Caco-2 (cell line): Measurements from ENCODE around the gene A2M. TPM values are rescaled to one million over a fixed set of nuclear protein-coding genes. Genes with fewer than 3 reads are reported as not detected.
"Not testable (repeated sequence)": the region's sequence is repeated elsewhere in the genome, so short reads cannot be mapped to it uniquely, and the experiment has no call there.

ENCODE experiments used
- BruUV-seq: library from RNA; stranded (reverse); fragments of 400-500 nt; replicated peaks from 2 replicates; lab custom pipeline; 2021; lab: Mats Ljungman, UMichigan
- CTCF ChIA-PET: fragments of 300-600 bp; sonication (Branson Sonifier 250); formaldehyde crosslinking; loops from one replicate; lab custom pipeline; 2022; ENCODE audit warnings: antibody characterized with exemption; lab: Charles Lee
- POLR2A ChIA-PET: fragments of 300-600 bp; sonication (Branson Sonifier 250); formaldehyde crosslinking; loops from one replicate; lab custom pipeline; 2022; ENCODE audit warnings: antibody characterized with exemption; lab: Charles Lee
- DNase-seq, 2 experiments: peaks; one replicate each; pipeline versions ENCODE4 v3.0.0 to v3.0.0-alpha.2; 2020 to 2022
- H3K27me3 ChIP-seq: replicated peaks from 2 replicates; pipeline ENCODE4 v1.6.0; 2011; ENCODE audit warnings: low read length; ENCODE audit not compliant: control insufficient read depth, insufficient read depth
- H3K36me3 ChIP-seq: 2 replicates; pipeline ENCODE4 v1.5.1; 2011; ENCODE audit warnings: low read length; ENCODE audit not compliant: control insufficient read depth, insufficient read depth
- H3K4me1 ChIP-seq: fragments of 250-450 bp; sonication (Bioruptor Pico); 2 replicates; pipeline ENCODE4 v1.5.1; 2020; ENCODE audit warnings: mild to moderate bottlenecking
- H3K4me3 ChIP-seq: 2 replicates; pipeline ENCODE4 v1.5.1; 2011; ENCODE audit warnings: low read depth, mild to moderate bottlenecking, control low read depth, low read length
- H3K9me3 ChIP-seq: fragments of 250-450 bp; sonication (Bioruptor Pico); 2 replicates; pipeline ENCODE4 v1.5.1; 2020; ENCODE audit warnings: mild to moderate bottlenecking, moderate library complexity
- H3K27ac Mint-ChIP-seq: one replicate; pipeline ENCODE4 v1.8.0; 2022; ENCODE audit warnings: mixed read lengths; ENCODE audit not compliant: unreplicated experiment
- H3K27me3 Mint-ChIP-seq: one replicate; pipeline ENCODE4 v1.8.0; 2022; ENCODE audit warnings: mixed read lengths; ENCODE audit not compliant: insufficient read depth, unreplicated experiment
- H3K36me3 Mint-ChIP-seq: one replicate; pipeline ENCODE4 v1.8.0; 2022; ENCODE audit warnings: mild to moderate bottlenecking, mixed read lengths; ENCODE audit not compliant: insufficient read depth, unreplicated experiment
- H3K4me1 Mint-ChIP-seq: one replicate; pipeline ENCODE4 v1.8.0; 2022; ENCODE audit warnings: low read depth, mixed read lengths; ENCODE audit not compliant: unreplicated experiment
- H3K4me3 Mint-ChIP-seq: one replicate; pipeline ENCODE4 v1.8.0; 2022; ENCODE audit warnings: mild to moderate bottlenecking, moderate library complexity, mixed read lengths; ENCODE audit not compliant: unreplicated experiment
- H3K9me3 Mint-ChIP-seq: one replicate; pipeline ENCODE4 v1.8.0; 2022; ENCODE audit warnings: mixed read lengths; ENCODE audit not compliant: unreplicated experiment
- intact Hi-C: fragments of 100-400 bp; cut with micrococcal nuclease; formaldehyde crosslinking; loops from one replicate; pipeline ENCODE4 v1.10.0; 2022; ENCODE audit not compliant: unreplicated experiment
- total RNA-seq: library from RNA; stranded (reverse); gene quantifications from 2 replicates; pipeline ENCODE4 v1.2.3, GENCODE V29; 2022
- TF ChIP-seq, protein P1 (sequence below), 2 experiments: fragments of 200-600 bp in 1 of 2; IDR thresholded peaks; 1 replicate in 1 of 2; 2 replicates in 1 of 2; pipeline versions ENCODE4 v1.5.1 to v1.8.0; 2011 to 2022; ENCODE audit warnings: antibody characterized with exemption in 1 of 2, control low read depth in 1 of 2, inconsistent platforms in 1 of 2, low read depth in 1 of 2, low read length in 1 of 2, mild to moderate bottlenecking in 1 of 2, moderate library complexity in 1 of 2; ENCODE audit not compliant: insufficient read depth in 1 of 2, severe bottlenecking in 1 of 2, unreplicated experiment in 1 of 2

Gene A2M
- total RNA-seq, 1 experiment from 2014 or later = 1.00 TPM

- peak overlapping the region; percentile 4 for H3K4me3 Mint-ChIP-seq
- H3K9me3 Mint-ChIP-seq = peaks cover 67% of the 10 kb centered on the region
- Histone ChIP-seq H3K27me3 (no peaks in the 10 kb centered on the region), H3K4me1 (peaks cover 13% of the 10 kb centered on the region), H3K4me3 (no peak overlapping the region), H3K9me3 (peaks cover 66% of the 10 kb centered on the region), H3K36me3 (no peaks in the 10 kb centered on the region; the same call in 1 of the 2 replicates)
- no TSS peak for BruUV-seq
- TF ChIP-seq, protein P1, sequence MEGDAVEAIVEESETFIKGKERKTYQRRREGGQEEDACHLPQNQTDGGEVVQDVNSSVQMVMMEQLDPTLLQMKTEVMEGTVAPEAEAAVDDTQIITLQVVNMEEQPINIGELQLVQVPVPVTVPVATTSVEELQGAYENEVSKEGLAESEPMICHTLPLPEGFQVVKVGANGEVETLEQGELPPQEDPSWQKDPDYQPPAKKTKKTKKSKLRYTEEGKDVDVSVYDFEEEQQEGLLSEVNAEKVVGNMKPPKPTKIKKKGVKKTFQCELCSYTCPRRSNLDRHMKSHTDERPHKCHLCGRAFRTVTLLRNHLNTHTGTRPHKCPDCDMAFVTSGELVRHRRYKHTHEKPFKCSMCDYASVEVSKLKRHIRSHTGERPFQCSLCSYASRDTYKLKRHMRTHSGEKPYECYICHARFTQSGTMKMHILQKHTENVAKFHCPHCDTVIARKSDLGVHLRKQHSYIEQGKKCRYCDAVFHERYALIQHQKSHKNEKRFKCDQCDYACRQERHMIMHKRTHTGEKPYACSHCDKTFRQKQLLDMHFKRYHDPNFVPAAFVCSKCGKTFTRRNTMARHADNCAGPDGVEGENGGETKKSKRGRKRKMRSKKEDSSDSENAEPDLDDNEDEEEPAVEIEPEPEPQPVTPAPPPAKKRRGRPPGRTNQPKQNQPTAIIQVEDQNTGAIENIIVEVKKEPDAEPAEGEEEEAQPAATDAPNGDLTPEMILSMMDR (IDR thresholded peaks at IDR 0.05; ENCODE audit: insufficient read depth in 1 of 2, low read depth in 1 of 2, low read length in 1 of 2, severe bottlenecking in 1 of 2, unreplicated experiment in 1 of 2) = no peak
- peaks cover 15% of the 10 kb centered on the region for H3K4me1 Mint-ChIP-seq
- H3K36me3 Mint-ChIP-seq = peaks cover 11% of the 10 kb centered on the region
- H3K27me3 Mint-ChIP-seq = no peaks in the 10 kb centered on the region
- intact Hi-C loops = no loop called here
- DNase-seq = no peak
- ChIA-PET POLR2A (no interaction called here), CTCF (no interaction called here)
- peak overlapping the region; percentile 8 for H3K27ac Mint-ChIP-seq
Measured at GRCh38 chr12:9143137-9143536, 27.4 kb upstream of the A2M start.

DNA sequence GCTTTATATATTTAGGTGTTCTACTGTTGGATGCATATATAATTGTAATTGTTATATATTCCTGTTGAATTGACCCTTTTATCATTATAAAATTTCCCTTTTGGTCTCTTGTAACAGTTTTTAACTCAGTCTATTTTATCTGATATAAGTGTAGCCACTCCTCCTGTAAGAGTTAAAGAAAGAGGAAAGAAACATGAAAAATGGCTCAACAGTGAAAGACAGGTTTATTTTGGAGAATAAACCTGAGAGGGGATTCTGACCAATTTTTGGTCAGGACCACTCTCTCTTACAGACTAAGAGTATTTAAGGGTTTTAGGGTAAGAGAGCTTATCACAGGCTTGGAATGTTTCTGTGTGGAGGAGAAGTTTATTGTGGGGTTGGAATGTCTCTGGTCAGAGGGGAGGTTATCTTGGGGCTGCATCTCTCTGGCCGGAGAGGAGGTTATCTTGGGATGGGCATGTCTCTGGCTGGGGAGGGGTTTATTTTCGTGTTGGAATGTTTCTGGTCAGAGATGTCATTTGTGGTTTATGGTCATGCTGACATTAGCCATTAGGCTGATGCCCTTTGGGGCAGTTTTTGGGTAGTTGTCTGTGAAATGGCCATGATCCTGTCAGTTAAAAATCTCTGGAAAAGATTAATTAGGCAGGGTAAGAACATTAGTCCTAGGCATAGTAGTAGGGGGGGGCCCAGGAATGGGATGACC is 24.0 kb upstream of the A2M start:
- POLR2A ChIA-PET, BruUV-seq: not testable (repeated sequence)
- peak overlapping the region; percentile 22 for H3K4me3 Mint-ChIP-seq

GRCh38 chr12:9135903-9136310 is 20.2 kb upstream of the A2M start:
- no TSS peak for BruUV-seq
- H3K9me3 Mint-ChIP-seq = peaks cover 70% of the 10 kb centered on the region
- H3K27me3 ChIP-seq = no peaks in the 10 kb centered on the region
- no peak overlapping the region for H3K27ac Mint-ChIP-seq
- peaks cover 44% of the 10 kb centered on the region for H3K4me1 ChIP-seq
- intact Hi-C loops = no loop called here
- peaks cover 23% of the 10 kb centered on the region for H3K4me1 Mint-ChIP-seq
- no peak overlapping the region for H3K4me3 ChIP-seq
- H3K27me3 Mint-ChIP-seq = no peaks in the 10 kb centered on the region
- DNase-seq = no peak
- ChIA-PET CTCF (interaction anchor here (0.8 to 1.1 kb wide), 2 partner anchors 71 to 72 kb away, joined by 4 to 5 read pairs; no protein-coding TSS in a partner anchor), POLR2A (interaction anchor here (1.0 kb wide), 1 partner anchor 22 kb away, joined by 5 read pairs; no protein-coding TSS in a partner anchor)
- H3K9me3 ChIP-seq = peaks cover 31% of the 10 kb centered on the region
- peaks cover 9% of the 10 kb centered on the region for H3K36me3 Mint-ChIP-seq
- H3K4me3 Mint-ChIP-seq = no peak overlapping the region
- TF ChIP-seq, protein P1 (IDR thresholded peaks at IDR 0.05; ENCODE audit: insufficient read depth in 1 of 2, low read depth in 1 of 2, low read length in 1 of 2, severe bottlenecking in 1 of 2, unreplicated experiment in 1 of 2) = no peak
- no peaks in the 10 kb centered on the region for H3K36me3 ChIP-seq

More for the DNA sequence above, 24.0 kb upstream of the A2M start:
- H3K27me3 Mint-ChIP-seq, H3K36me3 Mint-ChIP-seq, intact Hi-C loops, H3K27me3 ChIP-seq, H3K36me3 ChIP-seq, H3K4me3 ChIP-seq, CTCF ChIA-PET: not testable (repeated sequence)
- Mint-ChIP-seq H3K4me1 (peaks cover 13% of the 10 kb centered on the region), H3K9me3 (peaks cover 64% of the 10 kb centered on the region), H3K27ac (peak overlapping the region; percentile 49)
- Histone ChIP-seq H3K4me1 (peaks cover 14% of the 10 kb centered on the region), H3K9me3 (peaks cover 60% of the 10 kb centered on the region)
- DNase-seq = peak; percentile 37 to 68
